ENCODE data around the gene ARMC9. TPM values are rescaled to one million over a fixed set of nuclear protein-coding genes. Genes with fewer than 3 reads are reported as not detected.

ARMC9 gene
- total and polyA plus RNA-seq, 2 of the 13 experiments (the other 11 are each of a cell fraction or from before 2014, with no cell fraction given) = 9.1 to 12.8 TPM

DNA sequence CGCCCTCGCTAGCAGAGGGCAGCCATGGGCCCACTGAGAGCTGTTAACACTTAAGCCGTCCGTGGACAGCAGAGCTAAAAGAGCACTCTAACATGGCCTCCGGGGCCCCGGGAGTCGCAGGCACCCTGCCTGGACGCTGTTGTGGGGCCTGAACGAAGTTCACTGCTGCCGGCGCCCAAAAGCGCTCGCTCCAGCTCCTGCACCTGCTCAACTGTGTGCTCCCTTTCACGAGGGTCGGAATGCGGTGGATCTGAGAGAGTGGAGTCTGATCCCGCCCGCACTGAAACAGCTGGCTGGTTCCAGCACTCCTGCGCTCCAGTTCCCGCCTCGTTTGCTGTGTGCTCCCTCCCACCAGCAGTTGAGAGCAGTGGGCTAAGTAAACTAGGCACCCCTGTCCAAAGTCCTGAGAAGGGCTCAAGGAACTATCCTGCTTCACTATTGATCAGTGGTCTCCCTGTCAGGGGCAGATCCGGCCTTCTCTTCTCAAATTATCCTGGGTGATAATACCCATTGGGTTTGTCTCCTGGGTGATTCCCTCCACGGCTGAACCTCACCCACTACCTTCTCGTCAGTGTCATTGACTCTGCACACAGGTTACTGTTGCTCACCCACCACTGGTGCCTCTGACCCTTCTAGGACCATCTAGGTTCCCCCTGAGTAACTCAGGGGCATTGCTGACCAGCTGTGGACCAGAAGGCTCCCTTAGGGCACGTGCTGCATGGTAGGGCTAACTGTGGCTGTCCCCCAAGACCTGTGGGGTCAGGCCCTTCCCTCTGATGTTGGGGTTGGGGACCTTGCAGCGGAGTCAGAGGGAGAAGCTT is 220.6 kb downstream of the ARMC9 start (continued):
- TF ChIP-seq ZNF615 (CRISPR knock-in tag; IDR thresholded peaks at IDR 0.05; ENCODE audit: borderline replicate concordance) (no peak), IRF2 (CRISPR knock-in tag; IDR thresholded peaks at IDR 0.05) (no peak), ZNF670 (CRISPR knock-in tag; IDR thresholded peaks at IDR 0.05; ENCODE audit: borderline replicate concordance) (no peak; the same call in 1 of the 2 replicates), MTF2 (CRISPR knock-in tag; IDR thresholded peaks at IDR 0.05; ENCODE audit: borderline replicate concordance) (0 out of 2 replicates have a peak, but pooled peaks have one; percentile 53), REL (CRISPR knock-in tag; conservative IDR thresholded peaks at IDR 0.05) (no peak), ZNF136 (CRISPR knock-in tag; IDR thresholded peaks at IDR 0.05; ENCODE audit: low read depth) (0 out of 2 replicates have a peak, but pooled peaks have one; percentile 70), ZNF816 (CRISPR knock-in tag; IDR thresholded peaks at IDR 0.05; ENCODE audit: borderline replicate concordance) (no peak), ZNF276 (CRISPR knock-in tag; IDR thresholded peaks at IDR 0.05; ENCODE audit: low read depth) (no peak), MTA1 (CRISPR knock-in tag; IDR thresholded peaks at IDR 0.05; ENCODE audit: borderline replicate concordance) (peak; percentile 84), ZC3H13 (CRISPR knock-in tag; IDR thresholded peaks at IDR 0.05) (no peak), HMG20B (CRISPR knock-in tag; conservative IDR thresholded peaks at IDR 0.05) (no peak), CAMTA2 (CRISPR knock-in tag; IDR thresholded peaks at IDR 0.05; ENCODE audit: borderline replicate concordance) (no peak), SETDB1 (CRISPR knock-in tag; IDR thresholded peaks at IDR 0.05; ENCODE audit: borderline replicate concordance) (no peak), ZBTB38 (CRISPR knock-in tag; IDR thresholded peaks at IDR 0.05) (peak; percentile 43; the same call in 1 of the 2 replicates), TEF (CRISPR knock-in tag; IDR thresholded peaks at IDR 0.05) (no peak), NFE2L2 (IDR thresholded peaks at IDR 0.05; ENCODE audit: low read length) (no peak)
- TF ChIP-seq, protein P1, sequence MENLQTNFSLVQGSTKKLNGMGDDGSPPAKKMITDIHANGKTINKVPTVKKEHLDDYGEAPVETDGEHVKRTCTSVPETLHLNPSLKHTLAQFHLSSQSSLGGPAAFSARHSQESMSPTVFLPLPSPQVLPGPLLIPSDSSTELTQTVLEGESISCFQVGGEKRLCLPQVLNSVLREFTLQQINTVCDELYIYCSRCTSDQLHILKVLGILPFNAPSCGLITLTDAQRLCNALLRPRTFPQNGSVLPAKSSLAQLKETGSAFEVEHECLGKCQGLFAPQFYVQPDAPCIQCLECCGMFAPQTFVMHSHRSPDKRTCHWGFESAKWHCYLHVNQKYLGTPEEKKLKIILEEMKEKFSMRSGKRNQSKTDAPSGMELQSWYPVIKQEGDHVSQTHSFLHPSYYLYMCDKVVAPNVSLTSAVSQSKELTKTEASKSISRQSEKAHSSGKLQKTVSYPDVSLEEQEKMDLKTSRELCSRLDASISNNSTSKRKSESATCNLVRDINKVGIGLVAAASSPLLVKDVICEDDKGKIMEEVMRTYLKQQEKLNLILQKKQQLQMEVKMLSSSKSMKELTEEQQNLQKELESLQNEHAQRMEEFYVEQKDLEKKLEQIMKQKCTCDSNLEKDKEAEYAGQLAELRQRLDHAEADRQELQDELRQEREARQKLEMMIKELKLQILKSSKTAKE (CRISPR knock-in tag; IDR thresholded peaks at IDR 0.05; ENCODE audit: borderline replicate concordance) = no peak
- TF ChIP-seq, protein P2, sequence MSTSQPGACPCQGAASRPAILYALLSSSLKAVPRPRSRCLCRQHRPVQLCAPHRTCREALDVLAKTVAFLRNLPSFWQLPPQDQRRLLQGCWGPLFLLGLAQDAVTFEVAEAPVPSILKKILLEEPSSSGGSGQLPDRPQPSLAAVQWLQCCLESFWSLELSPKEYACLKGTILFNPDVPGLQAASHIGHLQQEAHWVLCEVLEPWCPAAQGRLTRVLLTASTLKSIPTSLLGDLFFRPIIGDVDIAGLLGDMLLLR (CRISPR knock-in tag; IDR thresholded peaks at IDR 0.05) = no peak
- TF ChIP-seq, protein P3, sequence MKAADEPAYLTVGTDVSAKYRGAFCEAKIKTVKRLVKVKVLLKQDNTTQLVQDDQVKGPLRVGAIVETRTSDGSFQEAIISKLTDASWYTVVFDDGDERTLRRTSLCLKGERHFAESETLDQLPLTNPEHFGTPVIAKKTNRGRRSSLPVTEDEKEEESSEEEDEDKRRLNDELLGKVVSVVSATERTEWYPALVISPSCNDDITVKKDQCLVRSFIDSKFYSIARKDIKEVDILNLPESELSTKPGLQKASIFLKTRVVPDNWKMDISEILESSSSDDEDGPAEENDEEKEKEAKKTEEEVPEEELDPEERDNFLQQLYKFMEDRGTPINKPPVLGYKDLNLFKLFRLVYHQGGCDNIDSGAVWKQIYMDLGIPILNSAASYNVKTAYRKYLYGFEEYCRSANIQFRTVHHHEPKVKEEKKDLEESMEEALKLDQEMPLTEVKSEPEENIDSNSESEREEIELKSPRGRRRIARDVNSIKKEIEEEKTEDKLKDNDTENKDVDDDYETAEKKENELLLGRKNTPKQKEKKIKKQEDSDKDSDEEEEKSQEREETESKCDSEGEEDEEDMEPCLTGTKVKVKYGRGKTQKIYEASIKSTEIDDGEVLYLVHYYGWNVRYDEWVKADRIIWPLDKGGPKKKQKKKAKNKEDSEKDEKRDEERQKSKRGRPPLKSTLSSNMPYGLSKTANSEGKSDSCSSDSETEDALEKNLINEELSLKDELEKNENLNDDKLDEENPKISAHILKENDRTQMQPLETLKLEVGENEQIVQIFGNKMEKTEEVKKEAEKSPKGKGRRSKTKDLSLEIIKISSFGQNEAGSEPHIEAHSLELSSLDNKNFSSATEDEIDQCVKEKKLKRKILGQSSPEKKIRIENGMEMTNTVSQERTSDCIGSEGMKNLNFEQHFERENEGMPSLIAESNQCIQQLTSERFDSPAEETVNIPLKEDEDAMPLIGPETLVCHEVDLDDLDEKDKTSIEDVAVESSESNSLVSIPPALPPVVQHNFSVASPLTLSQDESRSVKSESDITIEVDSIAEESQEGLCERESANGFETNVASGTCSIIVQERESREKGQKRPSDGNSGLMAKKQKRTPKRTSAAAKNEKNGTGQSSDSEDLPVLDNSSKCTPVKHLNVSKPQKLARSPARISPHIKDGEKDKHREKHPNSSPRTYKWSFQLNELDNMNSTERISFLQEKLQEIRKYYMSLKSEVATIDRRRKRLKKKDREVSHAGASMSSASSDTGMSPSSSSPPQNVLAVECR (CRISPR knock-in tag; IDR thresholded peaks at IDR 0.05; ENCODE audit: borderline replicate concordance) = peak; percentile 69

All from HepG2 (cell line).